ENCODE measurements around the gene USP33. TPM values are rescaled to one million over a fixed set of nuclear protein-coding genes. Genes with fewer than 3 reads are reported as not detected.

USP33 gene
- total RNA-seq, 4 donors from 2014 or later, result 54.4 to 94.0 (median 84.6) TPM

- 0% methylated on average over 12 to 19 of the region's 40 CpGs for WGBS, 2 donors (ENCODE audit: low coverage in 1 of 2)
- TF ChIP-seq POLR2A (IDR thresholded peaks at IDR 0.05) (no peak), POLR2AphosphoS5 (IDR thresholded peaks at IDR 0.05) (peak; percentile 76)
- H3K9me3 ChIP-seq, result no peaks in the 10 kb centered on the region
- ATAC-seq, result peak; percentile 96
- H3K4me3 ChIP-seq, result peak within 1 kb of the TSS; percentile 67 to 92
- no peaks in the 10 kb centered on the region for H3K27me3 ChIP-seq
- peaks cover 0 to 13% of the 10 kb centered on the region in 2 donors for H3K36me3 ChIP-seq
- peaks cover 0 to 40% (median 3%) of the 10 kb centered on the region in 3 donors for H3K4me1 ChIP-seq
- peak within 1 kb of the TSS; percentile 24 to 83 (median 80) for H3K27ac ChIP-seq
Observed at GRCh38 chr1:77779529-77780281, 20.1 kb upstream of the USP33 start, which contains the start of gene MIGA1. MIGA1 (plus strand) TSS chr1:77779649; CDS start chr1:77783253, 3,604 bp downstream.

GRCh38 chr1:77776007-77776700, 16.5 kb upstream of the USP33 start:
- Histone ChIP-seq H3K4me1 (peaks cover 0 to 21% (median 3%) of the 10 kb centered on the region in 3 donors), H3K27ac (no peak overlapping the region), H3K9me3 (no peaks in the 10 kb centered on the region), H3K4me3 (no peak overlapping the region), H3K27me3 (no peaks in the 10 kb centered on the region), H3K36me3 (no peaks in the 10 kb centered on the region)
- no peak for ATAC-seq
- TF ChIP-seq POLR2AphosphoS5 (IDR thresholded peaks at IDR 0.05), result no peak
- TF ChIP-seq CTCF (IDR thresholded peaks at IDR 0.05), result no peak
- no peak for TF ChIP-seq EP300 (IDR thresholded peaks at IDR 0.05)
- TF ChIP-seq POLR2A (IDR thresholded peaks at IDR 0.05), result no peak
- WGBS, 2 donors (ENCODE audit: low coverage in 1 of 2), result 58 to 59% methylated on average over 4 to 7 of the region's 7 CpGs

- no peaks in the 10 kb centered on the region for H3K36me3 ChIP-seq
- no peak overlapping the region for H3K4me3 ChIP-seq
- TF ChIP-seq POLR2AphosphoS5 (IDR thresholded peaks at IDR 0.05) (no peak), CTCF (IDR thresholded peaks at IDR 0.05) (no peak), EP300 (IDR thresholded peaks at IDR 0.05) (no peak), POLR2A (IDR thresholded peaks at IDR 0.05) (no peak)
- H3K9me3 ChIP-seq, result no peaks in the 10 kb centered on the region
- H3K4me1 ChIP-seq, result no peaks in the 10 kb centered on the region
- 89 to 93% methylated on average over 2 of the region's 4 CpGs for WGBS, 2 donors (ENCODE audit: low coverage in 1 of 2)
- no peak overlapping the region for H3K27ac ChIP-seq
- H3K27me3 ChIP-seq, result no peaks in the 10 kb centered on the region
- no peak for ATAC-seq
Observed at GRCh38 chr1:77768006-77768405, 8.4 kb upstream of the USP33 start.

GRCh38 chr1:77762072-77762476, 2.4 kb upstream of the USP33 start:
- H3K4me1 ChIP-seq, result peaks cover 0 to 20% (median 6%) of the 10 kb centered on the region in 3 donors
- H3K4me3 ChIP-seq, result no peak overlapping the region
- ATAC-seq, result no peak
- 18 to 42% methylated on average over 1 of the region's 1 CpG for WGBS, 2 donors (ENCODE audit: low coverage in 1 of 2)
- no peak overlapping the region for H3K27ac ChIP-seq
- H3K36me3 ChIP-seq, result no peaks in the 10 kb centered on the region
- no peaks in the 10 kb centered on the region for H3K27me3 ChIP-seq
- TF ChIP-seq POLR2A (IDR thresholded peaks at IDR 0.05) (no peak), EP300 (IDR thresholded peaks at IDR 0.05) (no peak), CTCF (IDR thresholded peaks at IDR 0.05) (no peak), POLR2AphosphoS5 (IDR thresholded peaks at IDR 0.05) (no peak)
- H3K9me3 ChIP-seq, result no peaks in the 10 kb centered on the region

- Histone ChIP-seq H3K4me1 (peaks cover 0 to 51% (median 13%) of the 10 kb centered on the region in 3 donors), H3K27ac (peak overlapping the region in 1 of 4 donors; percentile 90), H3K36me3 (no peaks in the 10 kb centered on the region), H3K4me3 (no peak overlapping the region), H3K9me3 (no peaks in the 10 kb centered on the region), H3K27me3 (no peaks in the 10 kb centered on the region)
- TF ChIP-seq EP300 (IDR thresholded peaks at IDR 0.05), result no peak
- TF ChIP-seq POLR2AphosphoS5 (IDR thresholded peaks at IDR 0.05), result peak; percentile 76
- ATAC-seq, result peak; percentile 49
- WGBS, 2 donors (ENCODE audit: low coverage in 1 of 2), result 33 to 45% methylated on average over 2 of the region's 2 CpGs
Observed at GRCh38 chr1:77757603-77758002, 2.0 kb downstream of the USP33 start.
